HAP-1 (cell line): ENCODE data around the gene PTBP2.

ENCODE experiments used
- DNase-seq, 2 experiments: peaks; one replicate each; pipeline ENCODE4 v3.0.0-alpha.2; 2016 to 2020; ENCODE audit warnings: low spot score in 2 of 2
- H3K27me3 ChIP-seq: fragments of 250-450 bp; sonication (Bioruptor Pico); 2 replicates; pipeline ENCODE4 v1.5.1; 2020; ENCODE audit warnings: low read depth, mild to moderate bottlenecking, moderate library complexity
- H3K36me3 ChIP-seq: fragments of 250-450 bp; sonication (Bioruptor Pico); replicated peaks from 2 replicates; pipeline ENCODE4 v1.5.1; 2020; ENCODE audit warnings: mild to moderate bottlenecking
- H3K4me1 ChIP-seq: fragments of 250-450 bp; sonication (Bioruptor Pico); 2 replicates; pipeline ENCODE4 v1.5.1; 2020; ENCODE audit warnings: mild to moderate bottlenecking
- H3K4me3 ChIP-seq: fragments of 250-450 bp; sonication (Bioruptor Pico); 2 replicates; pipeline ENCODE4 v1.5.1; 2020; ENCODE audit warnings: mild to moderate bottlenecking, moderate library complexity
- H3K9me3 ChIP-seq: fragments of 250-450 bp; sonication (Bioruptor Pico); 2 replicates; pipeline ENCODE4 v1.5.1; 2020; ENCODE audit warnings: mild to moderate bottlenecking, moderate library complexity
- in situ Hi-C: fragments of 300-500 bp; cut with MboI; formaldehyde crosslinking; loops from 3 replicates; pipeline ENCODE4 v1.14.3; 2020; ENCODE audit warnings: low sequenced_read_pairs, inconsistent platforms, mixed read lengths

The PTBP2 gene

GRCh38 chr1:96714881-96715280 lies 6.7 kb upstream of the PTBP2 start:
- peak in 1 of 2 experiments; percentile 36 for DNase-seq
- H3K9me3 ChIP-seq, result no peaks in the 10 kb centered on the region
- H3K36me3 ChIP-seq, result no peaks in the 10 kb centered on the region
- in situ Hi-C loops, result no loop called here
- no peak overlapping the region for H3K4me3 ChIP-seq
- H3K27me3 ChIP-seq, result no peaks in the 10 kb centered on the region
- peaks cover 33% of the 10 kb centered on the region for H3K4me1 ChIP-seq

GRCh38 chr1:96715482-96715881 lies 6.1 kb upstream of the PTBP2 start:
- Histone ChIP-seq H3K36me3 (no peaks in the 10 kb centered on the region), H3K27me3 (no peaks in the 10 kb centered on the region), H3K9me3 (no peaks in the 10 kb centered on the region), H3K4me3 (no peak overlapping the region), H3K4me1 (peaks cover 29% of the 10 kb centered on the region)
- DNase-seq, result peak; percentile 23 to 60
- in situ Hi-C loops, result no loop called here

DNA sequence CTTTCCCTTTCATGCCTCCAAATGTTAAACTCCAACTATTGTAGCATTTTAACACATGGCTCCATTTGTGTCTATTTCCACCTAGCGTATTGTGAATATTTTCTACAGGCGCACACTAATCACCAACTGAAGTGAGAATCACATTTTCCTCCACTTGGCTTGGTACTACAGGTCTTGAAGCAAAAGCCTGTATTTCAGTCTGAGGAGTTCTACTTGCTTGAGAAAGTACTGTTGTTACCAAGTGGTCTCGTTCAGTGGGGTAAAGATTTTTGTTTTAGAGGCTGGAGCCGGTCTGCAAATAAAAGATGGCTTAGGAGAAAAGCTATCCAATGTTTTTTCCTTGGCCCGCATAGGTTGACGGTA lies 550 bp upstream of the PTBP2 start:
- no peak for DNase-seq
- Histone ChIP-seq H3K4me3 (peak overlapping the region; percentile 91), H3K27me3 (no peaks in the 10 kb centered on the region), H3K9me3 (no peaks in the 10 kb centered on the region), H3K36me3 (peaks cover 23% of the 10 kb centered on the region), H3K4me1 (peaks cover 16% of the 10 kb centered on the region)
- in situ Hi-C loops, result no loop called here

DNA sequence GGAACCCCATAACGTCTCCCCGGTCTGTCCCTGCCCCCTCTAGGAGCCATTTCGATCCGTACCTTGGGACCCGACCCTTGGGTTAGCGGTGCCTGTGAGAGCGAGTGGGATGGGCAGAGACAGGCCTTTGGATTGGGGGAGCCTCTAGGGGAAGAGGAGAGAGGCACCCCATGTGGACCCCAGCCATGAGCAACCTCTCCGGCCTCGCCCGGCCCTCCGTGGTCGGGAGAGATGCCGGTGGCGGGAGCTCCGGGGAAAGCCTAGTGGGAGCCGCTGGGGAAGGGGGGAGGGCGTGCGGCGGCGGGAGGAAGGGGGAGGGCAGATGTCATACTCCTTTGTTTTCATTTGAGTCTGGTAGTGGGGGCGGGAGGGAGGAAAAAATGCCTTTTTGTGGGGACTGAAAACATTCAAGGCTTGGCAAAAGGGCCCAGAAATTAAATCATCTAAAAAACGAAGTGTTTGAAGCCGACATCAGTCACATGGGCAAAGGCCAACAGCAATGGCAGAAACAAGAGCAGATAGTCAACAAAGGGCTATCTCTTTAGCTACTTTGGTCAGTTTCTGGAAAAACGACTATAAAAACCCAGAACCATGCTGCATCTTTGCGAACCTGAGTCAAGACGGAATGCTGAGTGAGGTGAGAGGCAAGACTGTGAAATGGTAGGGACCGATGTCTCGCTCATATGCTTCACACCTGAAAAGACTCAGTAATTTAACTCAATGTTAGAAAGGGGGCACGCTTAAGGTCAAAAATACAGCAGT lies 758 bp downstream of the PTBP2 start:
- Histone ChIP-seq H3K4me3 (peak overlapping the region; percentile 91), H3K9me3 (no peaks in the 10 kb centered on the region), H3K36me3 (peaks cover 28% of the 10 kb centered on the region), H3K27me3 (no peaks in the 10 kb centered on the region), H3K4me1 (peaks cover 22% of the 10 kb centered on the region)
- peak; percentile 36 to 75 for DNase-seq
- in situ Hi-C loops, result no loop called here

DNA sequence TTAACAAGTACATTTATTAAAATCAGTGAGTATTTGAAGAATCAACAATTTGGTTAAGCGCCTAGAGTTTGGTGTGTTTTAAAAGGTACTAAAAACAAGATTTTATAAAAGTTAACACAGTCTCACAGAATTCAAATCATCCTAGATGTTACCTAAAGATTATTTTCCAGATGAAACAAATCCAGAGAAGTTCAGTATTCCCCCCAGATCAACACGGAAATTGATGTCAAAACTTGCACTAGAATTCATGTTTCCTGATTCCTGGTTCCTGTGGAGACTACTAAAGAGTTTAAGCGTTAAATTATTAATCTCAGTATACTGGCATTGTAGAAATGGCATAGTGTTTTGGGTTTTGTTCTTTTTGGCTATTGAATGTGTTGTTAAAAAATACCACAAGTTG lies 1.4 kb downstream of the PTBP2 start:
- Histone ChIP-seq H3K9me3 (no peaks in the 10 kb centered on the region), H3K36me3 (peaks cover 33% of the 10 kb centered on the region), H3K4me3 (peak overlapping the region; percentile 91), H3K4me1 (peaks cover 23% of the 10 kb centered on the region), H3K27me3 (no peaks in the 10 kb centered on the region)
- in situ Hi-C loops, result no loop called here
- no peak for DNase-seq

DNA sequence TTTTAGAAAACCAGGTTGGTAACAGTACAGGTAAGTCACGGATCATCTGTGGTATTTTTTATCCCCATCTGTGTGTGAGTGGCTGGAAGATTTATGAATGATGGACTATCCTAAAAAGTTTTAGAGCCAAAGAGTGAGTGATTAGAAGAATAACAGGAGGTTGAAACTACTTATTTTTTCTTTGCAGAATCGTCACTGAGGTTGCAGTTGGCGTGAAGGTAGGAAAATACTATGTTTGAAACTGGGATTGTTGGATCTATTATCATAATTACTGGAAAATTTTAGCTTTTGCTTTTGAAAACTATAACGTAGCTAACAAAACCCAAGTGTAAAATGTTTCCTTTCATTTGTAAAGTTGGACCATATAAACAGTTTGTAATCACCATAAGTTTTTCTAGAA lies 1.8 kb downstream of the PTBP2 start:
- no peaks in the 10 kb centered on the region for H3K9me3 ChIP-seq
- in situ Hi-C loops, result no loop called here
- peaks cover 37% of the 10 kb centered on the region for H3K36me3 ChIP-seq
- DNase-seq, result no peak
- H3K4me3 ChIP-seq, result peak overlapping the region; percentile 91
- no peaks in the 10 kb centered on the region for H3K27me3 ChIP-seq
- H3K4me1 ChIP-seq, result peaks cover 23% of the 10 kb centered on the region

DNA sequence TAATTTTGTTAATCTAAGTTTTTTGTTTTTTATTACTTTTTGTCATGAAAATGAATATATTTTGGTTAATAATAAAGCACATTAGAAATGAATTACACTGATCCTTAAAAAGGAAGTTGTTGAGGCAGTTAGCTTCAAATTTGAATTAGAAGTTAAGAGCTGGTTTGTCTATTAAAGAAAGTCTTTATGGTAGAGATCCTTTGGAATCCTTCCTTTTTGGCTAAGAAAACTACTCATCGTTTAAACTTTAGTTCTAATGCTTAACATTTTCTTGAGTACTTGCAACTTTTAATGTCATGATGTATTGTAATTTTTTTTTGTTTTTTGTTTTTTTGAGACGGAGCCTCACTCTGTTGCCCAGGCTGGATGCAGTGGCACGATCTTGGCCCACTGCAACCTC lies 2.4 kb downstream of the PTBP2 start:
- Histone ChIP-seq H3K27me3 (no peaks in the 10 kb centered on the region), H3K4me1 (peaks cover 23% of the 10 kb centered on the region), H3K9me3 (no peaks in the 10 kb centered on the region), H3K4me3 (no peak overlapping the region; the same call in 1 of the 2 replicates), H3K36me3 (peaks cover 40% of the 10 kb centered on the region)
- DNase-seq, result no peak
- in situ Hi-C loops, result no loop called here

DNA sequence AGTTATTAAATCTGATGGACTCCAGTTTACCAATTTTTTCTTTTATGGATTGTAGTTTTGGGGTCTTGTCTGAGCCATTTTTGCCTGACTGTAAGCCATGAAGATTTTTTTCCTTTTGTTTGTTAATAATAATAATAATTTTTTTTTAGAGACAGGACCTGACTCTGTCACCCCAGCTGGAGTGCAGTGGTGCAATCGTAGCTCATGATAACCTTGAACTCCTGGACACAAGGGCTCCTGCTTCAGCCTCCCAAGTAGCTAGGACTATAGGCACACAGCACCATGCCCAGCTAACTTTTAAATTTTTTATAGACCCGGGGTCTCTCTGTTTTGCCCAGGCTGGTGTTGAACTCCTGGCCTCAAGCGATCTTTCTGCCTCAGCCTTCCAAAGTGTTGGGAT lies 6.3 kb downstream of the PTBP2 start:
- Histone ChIP-seq H3K9me3 (no peaks in the 10 kb centered on the region), H3K4me1 (peaks cover 13% of the 10 kb centered on the region), H3K4me3 (no peak overlapping the region), H3K36me3 (peaks cover 59% of the 10 kb centered on the region), H3K27me3 (no peaks in the 10 kb centered on the region)
- in situ Hi-C loops, result no loop called here
- no peak for DNase-seq

- no peak overlapping the region for H3K4me3 ChIP-seq
- in situ Hi-C loops, result no loop called here
- H3K36me3 ChIP-seq, result peaks cover 46% of the 10 kb centered on the region
- peaks cover 7% of the 10 kb centered on the region; the same call in 1 of the 2 replicates for H3K4me1 ChIP-seq
- H3K9me3 ChIP-seq, result no peaks in the 10 kb centered on the region
- DNase-seq, result no peak
- H3K27me3 ChIP-seq, result no peaks in the 10 kb centered on the region
These were observed 9.2 kb downstream of the PTBP2 start for GRCh38 chr1:96730574-96731298.

DNA sequence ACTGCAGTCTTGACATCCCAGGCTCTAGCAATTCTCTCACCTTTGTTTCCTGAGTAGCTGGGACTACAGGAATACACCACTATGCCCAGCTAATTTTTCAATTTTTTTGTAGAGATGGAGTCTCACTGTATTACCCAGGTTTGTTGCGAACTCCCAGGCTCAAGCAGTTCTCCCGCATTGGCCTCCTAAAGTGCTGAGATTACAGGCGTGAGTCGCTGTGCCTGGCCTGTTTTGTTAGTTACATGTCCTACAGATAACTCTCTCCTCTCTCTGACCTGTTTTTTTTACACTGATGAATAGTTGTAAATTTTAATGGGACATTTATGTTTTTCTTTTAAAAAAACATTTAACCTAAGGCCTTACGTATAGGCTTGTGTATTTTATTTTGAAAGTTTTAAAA lies 19.8 kb downstream of the PTBP2 start:
- Histone ChIP-seq H3K4me3 (no peak overlapping the region), H3K36me3 (peaks cover 20% of the 10 kb centered on the region), H3K4me1 (peaks cover 3% of the 10 kb centered on the region), H3K9me3 (no peaks in the 10 kb centered on the region), H3K27me3 (no peaks in the 10 kb centered on the region)
- in situ Hi-C loops, result no loop called here
- DNase-seq, result no peak

GRCh38 chr1:96746440-96747420 lies 25.1 kb downstream of the PTBP2 start:
- peaks cover 15% of the 10 kb centered on the region for H3K36me3 ChIP-seq
- in situ Hi-C loops, result no loop called here

GRCh38 chr1:96747565-96747964 lies 26.0 kb downstream of the PTBP2 start:
- Histone ChIP-seq H3K4me1 (peaks cover 16% of the 10 kb centered on the region), H3K27me3 (no peaks in the 10 kb centered on the region), H3K4me3 (no peak overlapping the region), H3K9me3 (no peaks in the 10 kb centered on the region), H3K36me3 (peaks cover 24% of the 10 kb centered on the region)
- in situ Hi-C loops, result no loop called here
- peak in 1 of 2 experiments; percentile 39 for DNase-seq

More at GRCh38 chr1:96746440-96747420, 25.1 kb downstream of the PTBP2 start:
- H3K27me3 ChIP-seq, result no peaks in the 10 kb centered on the region
- H3K4me1 ChIP-seq, result peaks cover 16% of the 10 kb centered on the region
- H3K9me3 ChIP-seq, result no peaks in the 10 kb centered on the region
- H3K4me3 ChIP-seq, result no peak overlapping the region
- no peak for DNase-seq

- H3K27me3 ChIP-seq, result no peaks in the 10 kb centered on the region
- no peaks in the 10 kb centered on the region for H3K9me3 ChIP-seq
- DNase-seq, result no peak
- peaks cover 16% of the 10 kb centered on the region for H3K4me1 ChIP-seq
- no peak overlapping the region for H3K4me3 ChIP-seq
- in situ Hi-C loops, result no loop called here
- H3K36me3 ChIP-seq, result peaks cover 29% of the 10 kb centered on the region
These were observed 26.5 kb downstream of the PTBP2 start for GRCh38 chr1:96748078-96748477.
